GM21447 (cell line): ENCODE results near the gene DPP9.
A peak's percentile ranks its signal among the peaks of the same experiment; 100 is the strongest.
"Not testable (repeated sequence)": the region's sequence is repeated elsewhere in the genome, so short reads cannot be mapped to it uniquely, and the experiment has no call there.

Source experiments
- ATAC-seq: cut with Tn5 transposase; IDR thresholded peaks from one replicate; pipeline ENCODE4 v1.9.1; 2021; ENCODE audit not compliant: unreplicated experiment

DPP9 gene

DNA sequence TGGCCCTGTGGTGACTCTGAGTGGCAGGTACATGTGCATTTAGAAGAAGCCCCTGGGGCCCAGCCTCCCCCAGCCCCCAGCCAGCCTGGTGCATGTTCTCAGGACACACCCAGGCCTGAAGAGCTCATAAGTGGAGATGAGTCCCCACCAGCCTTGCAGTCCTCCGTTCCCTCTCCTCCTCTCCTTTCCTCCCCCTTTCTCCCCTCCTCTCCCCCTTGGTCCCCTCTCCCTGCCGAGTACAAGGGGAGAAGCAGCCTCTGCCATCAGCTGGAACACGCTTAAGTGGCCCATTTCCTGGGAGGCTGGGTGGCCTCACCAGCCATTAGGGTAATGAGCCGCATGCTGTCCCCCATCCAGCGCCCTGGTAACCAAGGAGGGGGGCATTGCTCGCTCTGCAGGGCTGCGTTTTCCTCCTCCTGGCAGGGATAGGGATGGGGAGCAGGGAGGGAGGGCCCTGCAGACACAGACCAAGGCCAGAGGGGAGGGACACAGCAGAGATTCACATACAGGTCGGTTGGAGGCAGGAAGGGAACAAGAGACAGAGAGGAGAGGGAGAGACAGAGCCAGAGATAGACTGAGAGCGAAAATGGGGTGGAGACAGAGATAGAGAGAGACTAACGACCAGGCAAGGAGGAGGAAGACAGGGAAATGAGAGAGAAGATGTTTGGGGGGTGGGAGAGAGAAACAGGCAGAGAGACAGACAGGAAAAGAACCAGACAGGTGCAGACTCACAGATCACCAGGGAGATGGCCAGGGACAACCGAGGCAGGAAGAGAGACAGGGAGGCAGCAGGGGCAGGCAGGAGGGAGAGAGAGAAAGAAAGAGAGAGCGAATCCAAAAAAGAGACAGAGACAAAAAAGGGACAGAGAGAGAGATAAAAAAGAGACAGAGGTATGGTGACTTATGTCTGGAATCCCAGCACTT lies 19.3 kb upstream of the DPP9 start:
- no peak for ATAC-seq

DNA sequence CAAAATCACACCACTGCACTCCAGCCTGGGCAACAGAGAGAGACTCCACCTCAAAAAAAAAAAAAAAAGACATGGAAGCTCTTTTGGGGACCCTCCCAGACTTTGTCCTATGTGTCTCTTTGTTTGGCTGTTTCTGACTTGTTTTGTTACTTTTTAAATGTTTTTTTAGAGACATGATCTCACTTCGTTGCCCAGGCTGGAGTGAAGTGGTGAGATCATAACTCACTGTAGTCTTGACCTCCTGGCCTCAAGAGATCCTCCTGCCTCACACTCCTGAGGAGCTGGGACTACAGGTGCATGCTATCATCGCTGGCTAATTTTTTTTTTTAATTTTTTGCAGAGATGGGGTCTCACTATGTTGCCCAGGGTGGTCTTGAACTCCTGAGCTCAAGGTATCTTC lies 16.4 kb upstream of the DPP9 start:
- no peak for ATAC-seq

DNA sequence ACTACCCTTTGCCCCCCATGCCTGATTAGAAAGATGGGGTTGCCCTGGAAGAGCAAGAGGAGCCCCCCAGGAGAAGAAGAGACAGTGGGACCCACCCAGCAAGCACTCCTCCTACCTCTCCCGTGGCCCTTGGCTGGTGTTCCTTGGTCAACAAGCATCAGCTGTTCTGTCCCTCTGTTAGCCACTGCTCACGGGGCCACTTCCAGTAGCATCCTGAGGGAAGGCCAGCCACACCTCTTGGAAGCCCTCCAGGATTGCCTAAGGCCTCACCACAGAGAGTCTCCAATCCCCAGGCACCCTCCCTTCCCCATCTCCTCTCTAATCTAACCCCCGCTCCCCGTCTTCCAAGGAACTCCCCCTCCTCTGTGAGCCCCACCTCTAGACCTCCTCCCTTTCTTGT lies 15.1 kb upstream of the DPP9 start:
- no peak for ATAC-seq

DNA sequence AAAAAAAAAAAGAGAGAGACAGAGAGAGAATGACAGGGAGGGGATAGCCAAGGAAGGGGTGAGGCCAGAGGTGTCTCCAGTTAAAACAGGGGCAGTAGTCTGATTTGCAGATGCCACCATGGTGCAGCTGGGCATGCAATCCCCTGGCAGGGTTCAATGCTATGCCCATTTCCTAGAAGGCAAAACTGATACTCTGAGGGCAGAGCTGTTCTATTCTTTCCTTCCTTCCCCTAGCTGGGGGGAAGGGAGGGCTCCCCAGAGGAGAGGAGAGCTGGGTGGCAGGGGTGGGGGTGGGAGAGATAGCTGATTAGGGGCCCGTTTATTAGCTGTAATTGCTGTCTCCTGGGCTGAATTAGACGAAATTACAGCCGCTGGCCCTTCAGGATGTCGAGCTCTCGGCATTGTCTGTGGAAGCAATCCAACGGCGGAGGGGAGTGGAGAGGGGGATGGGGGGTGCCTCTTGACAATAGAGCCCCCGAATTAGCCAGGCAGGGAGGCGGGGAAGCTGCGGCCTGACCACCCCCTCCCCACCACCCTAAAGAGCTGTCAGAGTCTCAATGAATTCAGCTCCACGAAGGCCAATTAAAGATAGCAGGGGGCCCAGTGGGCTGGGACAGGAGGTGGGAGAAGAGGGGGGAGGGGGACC lies 14.4 kb upstream of the DPP9 start:
- no peak for ATAC-seq

DNA sequence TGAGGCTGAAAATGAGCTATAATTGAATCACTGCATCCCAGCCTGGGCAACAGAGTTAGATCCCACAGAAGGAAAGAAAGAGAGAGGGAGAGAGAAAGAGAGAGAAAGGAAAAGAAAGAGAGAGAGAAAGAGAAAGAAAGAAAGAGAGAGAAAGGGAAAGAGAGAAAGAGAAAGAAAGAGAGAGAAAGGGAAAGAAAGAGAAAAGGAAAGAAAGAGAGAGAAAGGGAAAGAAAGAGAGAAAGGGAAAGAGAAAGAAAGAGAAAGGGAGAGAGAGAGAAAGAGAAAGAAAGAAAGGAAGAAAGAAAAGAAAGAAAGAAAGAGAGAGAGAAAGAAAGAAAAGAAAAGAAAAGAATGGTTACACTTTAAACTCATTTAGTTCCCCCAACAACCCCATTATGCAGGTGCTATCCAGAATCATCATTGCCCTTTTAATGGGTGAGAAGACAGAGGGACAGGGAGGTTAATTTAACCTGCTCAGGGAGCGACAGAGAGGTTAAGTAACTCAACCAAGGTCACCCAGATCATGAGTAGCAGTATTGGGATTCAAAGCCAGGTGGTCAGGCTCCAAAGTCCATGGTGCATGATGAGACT lies 10.2 kb upstream of the DPP9 start:
- ATAC-seq = no peak

DNA sequence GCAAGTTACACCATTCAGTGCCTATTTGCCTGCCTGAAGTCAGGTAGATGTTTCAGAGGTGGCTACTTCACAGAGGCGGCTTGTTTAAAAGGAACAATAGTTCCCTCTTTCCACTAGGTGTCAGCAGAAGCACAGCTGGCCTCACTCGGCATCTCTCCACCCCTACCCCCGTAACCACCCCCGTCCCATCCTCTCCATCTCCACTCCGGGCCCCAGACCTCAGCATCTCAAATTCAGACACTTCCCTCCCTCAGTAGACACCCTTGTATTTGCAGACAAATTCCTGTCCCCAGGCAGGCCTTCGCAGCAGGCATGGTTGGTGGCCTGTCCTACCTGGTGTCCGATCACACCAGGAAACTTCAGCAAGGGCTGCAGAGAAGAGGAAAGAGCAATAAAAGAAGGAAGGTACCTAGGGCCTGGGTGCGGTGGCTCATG lies 9.1 kb upstream of the DPP9 start:
- ATAC-seq = no peak

DNA sequence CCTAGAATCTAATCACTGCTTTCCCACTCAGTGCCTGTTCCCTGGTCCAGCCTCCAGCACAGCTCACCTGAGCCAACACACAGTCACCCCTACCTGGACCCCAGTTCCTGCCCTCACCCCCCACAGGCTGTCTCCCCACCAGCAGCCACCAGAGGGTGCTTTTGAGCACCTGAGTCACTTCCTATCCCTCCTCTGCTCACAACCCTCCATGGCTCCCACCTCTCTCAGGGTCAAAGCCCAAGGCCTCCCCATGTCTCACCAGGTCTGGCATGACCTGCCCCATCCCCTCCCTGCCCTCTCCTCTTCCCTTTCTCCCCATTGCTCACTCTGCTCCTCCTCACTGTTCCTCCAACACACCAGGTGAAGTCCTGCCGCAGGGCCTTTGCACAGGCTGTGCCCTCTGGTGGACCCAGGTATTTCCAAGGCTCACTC lies 7.1 kb upstream of the DPP9 start:
- no peak for ATAC-seq

DNA sequence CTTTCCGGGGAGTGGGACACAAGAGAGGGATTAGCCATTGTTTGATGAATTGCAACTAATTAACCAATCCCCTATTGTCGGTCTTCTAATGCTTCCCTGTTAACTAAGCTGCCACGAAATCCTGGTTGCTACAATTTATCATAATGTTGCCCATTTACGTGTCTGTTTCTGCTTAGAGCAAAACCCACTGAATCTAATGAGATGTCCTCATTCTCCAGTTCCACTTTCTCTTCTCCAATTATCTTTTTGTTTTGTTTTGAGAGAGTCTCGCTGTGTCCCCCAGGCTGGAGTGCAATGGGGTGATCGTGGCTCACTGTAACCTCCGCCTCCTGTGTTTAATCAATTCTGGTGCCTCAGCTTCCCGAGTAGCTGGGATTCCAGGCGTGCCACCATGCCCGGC lies 5.2 kb upstream of the DPP9 start:
- ATAC-seq = no peak

DNA sequence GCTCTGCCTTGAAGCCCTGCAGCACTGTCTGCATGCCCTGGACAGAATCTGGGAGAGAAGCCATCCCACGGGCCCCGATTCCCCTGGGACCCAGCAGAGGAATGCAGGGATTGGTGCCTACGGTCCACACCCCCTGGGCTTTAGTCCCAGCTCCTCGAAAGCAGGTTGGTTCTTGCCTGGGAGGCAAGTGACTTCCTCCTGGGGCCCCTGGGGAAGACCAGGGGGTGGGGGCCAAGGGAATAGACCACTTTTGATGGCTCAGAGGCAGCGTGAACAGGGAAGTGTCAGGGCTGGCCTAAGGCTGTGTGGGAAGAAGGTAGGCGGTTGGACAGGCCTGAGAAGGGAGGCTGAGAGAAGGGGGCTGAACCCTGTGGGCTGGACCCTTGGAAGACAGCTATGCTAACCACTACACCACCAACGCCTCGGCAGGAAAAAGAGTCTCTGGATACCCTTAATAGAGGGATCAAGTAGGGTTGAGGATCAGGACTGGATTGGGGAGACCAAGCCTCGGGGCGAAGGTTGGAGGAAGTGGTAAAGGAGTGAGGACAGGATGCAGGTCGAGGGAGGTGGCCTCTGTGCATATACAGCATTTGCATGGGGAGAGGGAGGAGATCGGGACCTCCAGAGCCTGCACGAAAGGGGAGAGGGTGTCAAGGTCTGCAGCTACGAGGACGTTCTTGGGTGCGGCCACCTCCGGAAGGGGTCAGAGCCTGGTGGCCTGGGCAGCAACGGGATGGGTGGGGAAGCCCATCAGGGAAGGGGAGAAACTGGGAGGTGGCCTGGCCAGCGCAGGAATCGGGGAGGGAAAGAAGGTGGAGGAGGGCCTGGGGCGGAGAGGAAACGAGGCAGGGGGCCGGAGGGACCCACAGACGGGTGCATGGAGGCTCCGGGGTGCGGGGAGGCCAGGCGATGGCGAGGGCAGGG lies 709 bp downstream of the DPP9 start:
- ATAC-seq = peak; percentile 8

DNA sequence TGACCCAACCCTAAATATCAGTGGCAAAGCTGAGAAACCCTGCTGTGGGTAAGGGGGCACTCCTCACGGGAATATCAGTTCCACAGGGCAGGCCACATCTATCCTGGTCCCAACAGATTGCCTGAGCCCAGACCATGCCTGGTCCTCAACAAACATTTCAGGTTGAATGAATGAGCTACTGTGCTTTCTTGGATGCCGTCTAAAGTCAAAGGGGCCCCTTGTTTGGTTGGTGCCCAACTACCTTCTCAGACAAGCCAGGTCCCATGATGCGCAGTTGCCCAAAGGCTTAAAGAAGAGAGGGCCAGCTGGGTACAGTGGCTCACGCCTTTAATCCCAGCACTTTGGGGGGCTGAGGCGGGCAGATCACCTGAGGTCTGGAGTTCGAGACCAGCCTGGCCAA lies 2.4 kb downstream of the DPP9 start:
- ATAC-seq = no peak

DNA sequence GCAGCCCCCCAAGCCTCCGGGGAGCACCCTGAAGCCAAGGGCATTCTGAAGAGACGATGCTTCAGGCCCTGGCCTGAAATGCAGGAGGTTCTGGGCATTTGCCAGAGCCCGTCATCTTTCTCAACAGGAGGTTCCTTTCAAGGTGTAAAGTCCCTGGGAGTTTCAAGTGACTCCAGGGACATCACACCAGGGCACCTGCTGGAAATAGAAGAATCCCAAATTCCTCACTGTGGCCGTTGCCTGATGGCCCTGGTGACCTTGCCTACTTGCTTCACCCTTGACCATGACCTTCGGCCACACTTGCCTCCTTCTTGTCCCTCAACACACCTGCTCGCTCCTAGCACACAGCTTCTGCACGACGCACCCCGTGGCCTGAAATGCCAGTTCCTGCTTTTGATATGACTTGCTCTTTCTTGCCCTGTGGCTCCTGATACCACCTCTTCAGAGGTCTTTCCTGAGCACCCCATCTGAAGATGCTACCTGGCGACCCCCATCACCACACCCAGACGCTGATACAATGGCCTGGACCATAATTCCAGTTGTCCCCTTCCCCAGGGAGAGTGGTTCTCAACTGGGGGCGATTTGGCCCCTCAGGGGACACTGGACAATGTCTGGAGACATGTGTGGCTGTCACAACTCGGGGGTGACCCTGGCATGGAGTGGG lies 3.5 kb downstream of the DPP9 start:
- no peak for ATAC-seq

DNA sequence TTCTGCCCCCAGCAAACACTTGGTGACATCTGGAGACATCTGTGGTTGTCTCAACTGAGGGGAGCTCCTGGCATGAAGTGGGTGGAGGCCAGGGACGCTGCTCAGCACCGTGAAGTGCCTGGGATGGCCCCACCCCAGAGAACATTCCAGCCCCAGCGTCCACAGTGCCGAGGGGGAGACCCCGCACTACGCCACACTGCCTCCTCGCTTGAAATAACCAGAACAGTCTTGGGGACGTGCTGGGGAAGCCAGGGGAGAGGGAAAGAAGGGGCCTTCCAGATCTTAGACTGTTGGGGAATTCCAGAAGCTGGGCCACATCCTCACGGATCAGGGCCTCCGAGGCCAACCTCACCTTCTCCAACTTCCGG lies 4.2 kb downstream of the DPP9 start:
- ATAC-seq = no peak

DNA sequence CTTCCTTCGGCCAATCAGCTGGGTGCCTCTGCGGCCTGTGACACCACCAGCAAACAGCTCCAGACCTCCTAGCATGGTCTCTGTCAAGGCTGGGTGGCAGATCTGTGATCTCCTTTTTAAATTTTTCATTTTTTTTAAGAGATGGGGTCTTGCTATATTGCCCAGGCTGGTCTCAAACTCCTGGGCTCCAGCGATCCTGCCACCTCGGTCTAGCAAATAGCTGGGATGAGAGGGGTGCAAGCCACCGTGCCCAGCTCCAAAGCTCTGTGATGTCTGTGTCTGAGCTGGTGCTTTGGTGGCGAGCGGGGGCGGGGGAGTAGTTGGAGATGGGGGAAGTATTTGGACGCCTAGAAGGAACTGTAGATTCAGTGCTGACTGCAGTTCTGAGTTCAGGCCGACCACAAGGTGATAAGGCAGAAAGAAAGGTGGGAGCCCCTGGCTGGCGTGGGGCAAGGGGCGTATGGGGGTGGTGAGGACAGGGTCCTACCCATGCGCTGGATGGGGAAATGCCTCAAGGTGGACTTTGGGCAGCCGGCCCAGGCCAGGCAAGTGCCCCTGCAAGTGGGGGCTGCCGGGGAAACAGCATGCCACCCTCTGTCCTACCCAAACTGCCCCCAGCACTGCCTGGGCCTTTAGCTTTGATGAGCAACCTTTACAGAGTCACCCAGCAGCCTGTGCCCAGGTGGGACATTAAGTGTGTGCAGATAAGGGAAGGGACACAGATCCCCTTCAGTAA lies 5.5 kb downstream of the DPP9 start:
- no peak for ATAC-seq

DNA sequence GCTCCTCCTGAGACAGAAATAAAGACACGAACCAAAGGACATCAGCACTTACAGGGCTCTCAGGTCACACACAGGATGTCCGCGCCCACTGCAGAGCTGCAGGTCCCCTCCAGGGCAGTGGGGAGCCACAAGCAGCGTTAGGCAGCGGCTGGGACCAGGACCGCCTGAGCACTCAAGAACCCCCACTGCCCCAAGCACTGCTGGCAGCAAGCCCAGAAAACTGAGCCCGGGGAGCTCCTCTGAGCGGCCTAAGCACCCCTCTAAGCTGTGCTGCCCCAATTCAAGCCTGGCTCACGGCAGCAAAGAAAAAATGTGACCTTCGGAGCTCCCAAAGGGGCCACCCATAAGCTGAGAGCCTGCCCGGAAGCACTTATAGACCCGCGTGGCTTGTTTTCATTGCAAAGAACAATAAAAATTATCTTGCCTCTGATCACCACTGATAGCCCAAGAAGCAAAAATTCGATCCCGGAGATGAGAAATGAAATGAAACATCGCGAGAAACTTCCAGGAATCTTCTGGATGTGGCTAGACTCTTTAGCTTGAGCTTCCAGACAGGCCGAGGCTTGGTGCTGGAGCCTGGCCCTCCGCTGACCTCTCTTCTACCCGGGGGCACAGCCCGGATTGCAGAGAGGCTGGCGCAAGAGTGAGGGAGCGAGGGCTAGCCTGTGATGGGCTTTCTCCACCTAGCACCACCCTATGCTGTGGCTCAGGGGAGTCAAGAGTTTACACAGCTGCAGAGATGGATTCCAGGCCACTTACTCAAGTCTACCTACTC lies 6.3 kb downstream of the DPP9 start:
- ATAC-seq = no peak

DNA sequence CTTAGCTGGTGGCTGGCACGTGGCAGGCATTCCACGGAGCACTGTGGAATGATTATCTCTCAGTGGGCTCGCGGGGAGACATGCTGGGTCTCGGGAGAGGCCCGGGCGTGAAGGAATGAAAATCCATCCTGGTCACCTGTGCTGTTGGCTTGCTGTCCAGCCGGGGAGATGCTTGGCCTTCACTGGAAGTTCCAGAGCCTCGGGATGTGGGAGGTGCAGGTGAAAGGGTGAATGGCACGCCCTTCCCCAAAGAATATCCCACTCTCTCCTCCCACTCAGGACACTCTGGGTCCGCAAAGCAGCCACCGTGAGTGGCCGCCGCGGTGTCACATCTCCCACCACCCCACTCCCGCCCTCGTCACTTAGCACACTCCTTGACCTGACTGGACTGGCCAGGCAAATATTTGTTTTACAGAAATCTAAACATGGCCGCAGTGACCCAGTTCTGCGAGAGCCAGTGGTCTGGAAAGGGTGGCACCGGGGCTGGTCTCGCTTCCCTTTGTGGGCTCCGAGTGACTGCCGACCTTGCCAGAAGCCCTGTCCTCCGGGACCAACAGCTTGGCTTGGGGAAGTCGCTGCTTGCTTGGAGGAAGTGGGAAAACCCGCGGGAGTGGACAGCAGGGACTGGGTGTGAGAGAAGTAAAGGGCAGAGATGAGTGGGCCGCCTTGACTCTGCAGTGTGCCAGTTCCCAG lies 8.0 kb downstream of the DPP9 start:
- ATAC-seq = no peak

DNA sequence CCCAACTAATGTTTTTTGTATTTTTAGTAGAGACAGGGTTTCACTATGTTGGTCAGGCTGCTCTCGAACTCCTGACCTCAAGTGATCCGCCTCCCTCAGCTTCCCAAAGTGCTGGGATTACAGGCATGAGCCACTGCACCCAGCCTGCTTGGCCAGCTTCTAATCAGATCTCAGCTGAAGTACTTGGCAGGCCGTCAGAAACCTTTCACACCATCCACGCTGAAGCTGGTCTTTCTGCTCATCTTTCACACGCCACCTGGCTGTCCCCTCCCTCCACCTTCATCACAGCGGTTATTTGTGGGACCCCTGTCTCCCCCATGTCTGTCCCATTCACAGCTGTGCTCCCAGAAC lies 8.5 kb downstream of the DPP9 start:
- ATAC-seq = not testable (repeated sequence)

DNA sequence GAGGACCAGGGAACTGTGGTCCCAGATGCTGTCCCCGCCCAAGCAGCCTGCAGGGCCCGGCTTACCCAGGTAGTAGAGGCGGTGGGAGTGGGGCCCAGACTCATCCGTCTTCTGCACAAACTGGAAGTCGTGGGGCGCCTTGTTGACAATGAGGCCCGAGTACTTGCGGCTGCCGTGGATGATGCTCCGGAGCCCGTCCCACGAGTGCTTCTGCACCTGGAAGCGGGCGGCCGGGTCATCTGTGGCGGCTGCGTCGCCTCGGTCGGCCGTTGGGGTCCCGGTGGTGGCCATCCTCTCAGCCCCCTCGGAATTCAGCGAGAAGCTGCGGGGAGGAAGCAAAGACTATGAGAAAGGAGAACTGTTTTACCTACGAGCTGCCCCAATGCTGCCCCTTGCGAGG lies 9.6 kb downstream of the DPP9 start:
- ATAC-seq = no peak

DNA sequence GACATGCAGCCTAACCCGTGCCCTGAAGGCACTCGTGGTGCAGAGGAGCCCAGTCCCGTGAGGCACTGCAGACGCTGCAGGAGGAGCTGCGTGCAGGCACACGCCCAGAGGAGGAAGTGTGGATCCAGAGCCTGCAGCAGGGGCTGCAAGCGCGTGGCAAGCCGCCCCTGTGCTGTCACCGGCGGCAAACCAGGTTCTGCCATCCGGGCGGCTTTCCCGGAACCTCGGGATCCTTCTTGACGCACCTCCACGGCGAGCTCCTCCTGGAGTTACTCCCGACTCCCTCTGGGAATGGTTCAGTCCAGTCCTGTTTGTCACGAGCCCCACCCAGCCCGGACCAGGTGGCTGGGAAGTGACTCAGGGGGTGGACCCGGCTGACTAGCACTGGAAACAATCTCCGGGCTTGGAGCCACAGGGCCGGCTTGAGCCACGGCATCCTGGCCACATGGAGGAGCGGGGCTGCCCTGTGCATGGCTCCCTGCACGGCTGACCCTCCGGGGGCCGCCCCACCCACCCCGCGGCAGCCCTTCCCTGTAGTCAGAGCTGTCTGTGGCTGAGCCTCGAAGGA lies 10.2 kb downstream of the DPP9 start:
- no peak for ATAC-seq
